Measurements from ENCODE around the gene FKBP14. TPM values are rescaled to one million over a fixed set of nuclear protein-coding genes. Genes with fewer than 3 reads are reported as not detected.

Gene FKBP14
- total and polyA plus RNA-seq, 2 experiments from 2014 or later: 11.8 to 12.9 TPM

DNA sequence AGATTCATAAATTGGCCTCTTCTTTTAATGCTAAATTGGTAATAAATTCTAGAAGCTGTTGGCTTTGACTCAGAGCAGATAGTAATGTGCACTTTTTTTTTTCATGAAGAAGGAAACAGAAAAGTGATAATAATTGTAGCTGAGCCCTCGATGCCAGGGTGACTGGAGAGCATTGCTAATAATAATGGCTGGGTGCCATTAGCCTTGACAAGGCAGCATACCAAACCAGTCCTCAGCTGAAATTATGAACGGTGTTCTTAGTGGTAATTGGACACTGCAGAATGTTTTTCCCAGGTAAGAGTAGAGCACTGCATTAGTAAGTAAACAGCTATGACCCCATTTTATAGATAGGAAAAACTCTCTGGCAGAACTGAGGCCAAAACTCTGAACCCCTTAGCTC, 20.6 kb upstream of the FKBP14 start:
- H3K4me3 ChIP-seq: no peak overlapping the region
- Mint-ChIP-seq H3K36me3 (ENCODE audit: low read depth) (peaks cover 26% of the 10 kb centered on the region; the same call in 2 of the 3 replicates), H3K4me1 (peaks cover 7% of the 10 kb centered on the region; the same call in 2 of the 3 replicates), H3K4me3 (no peak overlapping the region), H3K9me3 (no peaks in the 10 kb centered on the region), H3K27ac (no peak overlapping the region), H3K27me3 (ENCODE audit: insufficient read depth, low read depth, poor library complexity) (no peaks in the 10 kb centered on the region)
- peaks cover 29% of the 10 kb centered on the region for H3K79me2 ChIP-seq (replicated peaks; ENCODE audit: insufficient read depth)
- H4K20me1 ChIP-seq (replicated peaks; ENCODE audit: insufficient read depth): peaks cover 29% of the 10 kb centered on the region
- H3F3A ChIP-seq (replicated peaks; ENCODE audit: low read depth): no peaks in the 10 kb centered on the region
- H3K4me1 ChIP-seq (ENCODE audit: insufficient read depth): peaks cover 4% of the 10 kb centered on the region; the same call in 1 of the 2 replicates
- DNase-seq (ENCODE audit: low spot score) (no peak), ATAC-seq (no peak)
- H3K9me2 ChIP-seq (ENCODE audit: insufficient read depth): no peaks in the 10 kb centered on the region
- H2AFZ ChIP-seq: no peak overlapping the region
- no peak for TF ChIP-seq POLR2AphosphoS5 (IDR thresholded peaks at IDR 0.05; ENCODE audit: low read depth)
- no peak for TF ChIP-seq ZNF331 (CRISPR knock-in tag; IDR thresholded peaks at IDR 0.05; ENCODE audit: low read depth)
- TF ChIP-seq EZH2phosphoT487 (IDR thresholded peaks at IDR 0.05; ENCODE audit: unreplicated experiment): no peak
- no peak for TF ChIP-seq ZNF114 (CRISPR knock-in tag; IDR thresholded peaks at IDR 0.05)
- TF ChIP-seq, protein P1, sequence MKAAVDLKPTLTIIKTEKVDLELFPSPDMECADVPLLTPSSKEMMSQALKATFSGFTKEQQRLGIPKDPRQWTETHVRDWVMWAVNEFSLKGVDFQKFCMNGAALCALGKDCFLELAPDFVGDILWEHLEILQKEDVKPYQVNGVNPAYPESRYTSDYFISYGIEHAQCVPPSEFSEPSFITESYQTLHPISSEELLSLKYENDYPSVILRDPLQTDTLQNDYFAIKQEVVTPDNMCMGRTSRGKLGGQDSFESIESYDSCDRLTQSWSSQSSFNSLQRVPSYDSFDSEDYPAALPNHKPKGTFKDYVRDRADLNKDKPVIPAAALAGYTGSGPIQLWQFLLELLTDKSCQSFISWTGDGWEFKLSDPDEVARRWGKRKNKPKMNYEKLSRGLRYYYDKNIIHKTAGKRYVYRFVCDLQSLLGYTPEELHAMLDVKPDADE (IDR thresholded peaks at IDR 0.05): no peak
- TF ChIP-seq, protein P2, sequence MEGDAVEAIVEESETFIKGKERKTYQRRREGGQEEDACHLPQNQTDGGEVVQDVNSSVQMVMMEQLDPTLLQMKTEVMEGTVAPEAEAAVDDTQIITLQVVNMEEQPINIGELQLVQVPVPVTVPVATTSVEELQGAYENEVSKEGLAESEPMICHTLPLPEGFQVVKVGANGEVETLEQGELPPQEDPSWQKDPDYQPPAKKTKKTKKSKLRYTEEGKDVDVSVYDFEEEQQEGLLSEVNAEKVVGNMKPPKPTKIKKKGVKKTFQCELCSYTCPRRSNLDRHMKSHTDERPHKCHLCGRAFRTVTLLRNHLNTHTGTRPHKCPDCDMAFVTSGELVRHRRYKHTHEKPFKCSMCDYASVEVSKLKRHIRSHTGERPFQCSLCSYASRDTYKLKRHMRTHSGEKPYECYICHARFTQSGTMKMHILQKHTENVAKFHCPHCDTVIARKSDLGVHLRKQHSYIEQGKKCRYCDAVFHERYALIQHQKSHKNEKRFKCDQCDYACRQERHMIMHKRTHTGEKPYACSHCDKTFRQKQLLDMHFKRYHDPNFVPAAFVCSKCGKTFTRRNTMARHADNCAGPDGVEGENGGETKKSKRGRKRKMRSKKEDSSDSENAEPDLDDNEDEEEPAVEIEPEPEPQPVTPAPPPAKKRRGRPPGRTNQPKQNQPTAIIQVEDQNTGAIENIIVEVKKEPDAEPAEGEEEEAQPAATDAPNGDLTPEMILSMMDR (conservative IDR thresholded peaks at IDR 0.05; ENCODE audit: low read depth in 2 of 2): no peak
- TF ChIP-seq NANOG (IDR thresholded peaks at IDR 0.05; ENCODE audit: borderline replicate concordance): no peak
- TF ChIP-seq JUNB (IDR thresholded peaks at IDR 0.05; ENCODE audit: unreplicated experiment): no peak
- TF ChIP-seq, protein P3, sequence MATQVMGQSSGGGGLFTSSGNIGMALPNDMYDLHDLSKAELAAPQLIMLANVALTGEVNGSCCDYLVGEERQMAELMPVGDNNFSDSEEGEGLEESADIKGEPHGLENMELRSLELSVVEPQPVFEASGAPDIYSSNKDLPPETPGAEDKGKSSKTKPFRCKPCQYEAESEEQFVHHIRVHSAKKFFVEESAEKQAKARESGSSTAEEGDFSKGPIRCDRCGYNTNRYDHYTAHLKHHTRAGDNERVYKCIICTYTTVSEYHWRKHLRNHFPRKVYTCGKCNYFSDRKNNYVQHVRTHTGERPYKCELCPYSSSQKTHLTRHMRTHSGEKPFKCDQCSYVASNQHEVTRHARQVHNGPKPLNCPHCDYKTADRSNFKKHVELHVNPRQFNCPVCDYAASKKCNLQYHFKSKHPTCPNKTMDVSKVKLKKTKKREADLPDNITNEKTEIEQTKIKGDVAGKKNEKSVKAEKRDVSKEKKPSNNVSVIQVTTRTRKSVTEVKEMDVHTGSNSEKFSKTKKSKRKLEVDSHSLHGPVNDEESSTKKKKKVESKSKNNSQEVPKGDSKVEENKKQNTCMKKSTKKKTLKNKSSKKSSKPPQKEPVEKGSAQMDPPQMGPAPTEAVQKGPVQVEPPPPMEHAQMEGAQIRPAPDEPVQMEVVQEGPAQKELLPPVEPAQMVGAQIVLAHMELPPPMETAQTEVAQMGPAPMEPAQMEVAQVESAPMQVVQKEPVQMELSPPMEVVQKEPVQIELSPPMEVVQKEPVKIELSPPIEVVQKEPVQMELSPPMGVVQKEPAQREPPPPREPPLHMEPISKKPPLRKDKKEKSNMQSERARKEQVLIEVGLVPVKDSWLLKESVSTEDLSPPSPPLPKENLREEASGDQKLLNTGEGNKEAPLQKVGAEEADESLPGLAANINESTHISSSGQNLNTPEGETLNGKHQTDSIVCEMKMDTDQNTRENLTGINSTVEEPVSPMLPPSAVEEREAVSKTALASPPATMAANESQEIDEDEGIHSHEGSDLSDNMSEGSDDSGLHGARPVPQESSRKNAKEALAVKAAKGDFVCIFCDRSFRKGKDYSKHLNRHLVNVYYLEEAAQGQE (IDR thresholded peaks at IDR 0.05; ENCODE audit: unreplicated experiment): no peak
- TF ChIP-seq STAT1 (IDR thresholded peaks at IDR 0.05; ENCODE audit: unreplicated experiment): no peak
- TF ChIP-seq EZH2 (IDR thresholded peaks at IDR 0.05; ENCODE audit: low read depth, unreplicated experiment): no peak
- TF ChIP-seq, protein P4, sequence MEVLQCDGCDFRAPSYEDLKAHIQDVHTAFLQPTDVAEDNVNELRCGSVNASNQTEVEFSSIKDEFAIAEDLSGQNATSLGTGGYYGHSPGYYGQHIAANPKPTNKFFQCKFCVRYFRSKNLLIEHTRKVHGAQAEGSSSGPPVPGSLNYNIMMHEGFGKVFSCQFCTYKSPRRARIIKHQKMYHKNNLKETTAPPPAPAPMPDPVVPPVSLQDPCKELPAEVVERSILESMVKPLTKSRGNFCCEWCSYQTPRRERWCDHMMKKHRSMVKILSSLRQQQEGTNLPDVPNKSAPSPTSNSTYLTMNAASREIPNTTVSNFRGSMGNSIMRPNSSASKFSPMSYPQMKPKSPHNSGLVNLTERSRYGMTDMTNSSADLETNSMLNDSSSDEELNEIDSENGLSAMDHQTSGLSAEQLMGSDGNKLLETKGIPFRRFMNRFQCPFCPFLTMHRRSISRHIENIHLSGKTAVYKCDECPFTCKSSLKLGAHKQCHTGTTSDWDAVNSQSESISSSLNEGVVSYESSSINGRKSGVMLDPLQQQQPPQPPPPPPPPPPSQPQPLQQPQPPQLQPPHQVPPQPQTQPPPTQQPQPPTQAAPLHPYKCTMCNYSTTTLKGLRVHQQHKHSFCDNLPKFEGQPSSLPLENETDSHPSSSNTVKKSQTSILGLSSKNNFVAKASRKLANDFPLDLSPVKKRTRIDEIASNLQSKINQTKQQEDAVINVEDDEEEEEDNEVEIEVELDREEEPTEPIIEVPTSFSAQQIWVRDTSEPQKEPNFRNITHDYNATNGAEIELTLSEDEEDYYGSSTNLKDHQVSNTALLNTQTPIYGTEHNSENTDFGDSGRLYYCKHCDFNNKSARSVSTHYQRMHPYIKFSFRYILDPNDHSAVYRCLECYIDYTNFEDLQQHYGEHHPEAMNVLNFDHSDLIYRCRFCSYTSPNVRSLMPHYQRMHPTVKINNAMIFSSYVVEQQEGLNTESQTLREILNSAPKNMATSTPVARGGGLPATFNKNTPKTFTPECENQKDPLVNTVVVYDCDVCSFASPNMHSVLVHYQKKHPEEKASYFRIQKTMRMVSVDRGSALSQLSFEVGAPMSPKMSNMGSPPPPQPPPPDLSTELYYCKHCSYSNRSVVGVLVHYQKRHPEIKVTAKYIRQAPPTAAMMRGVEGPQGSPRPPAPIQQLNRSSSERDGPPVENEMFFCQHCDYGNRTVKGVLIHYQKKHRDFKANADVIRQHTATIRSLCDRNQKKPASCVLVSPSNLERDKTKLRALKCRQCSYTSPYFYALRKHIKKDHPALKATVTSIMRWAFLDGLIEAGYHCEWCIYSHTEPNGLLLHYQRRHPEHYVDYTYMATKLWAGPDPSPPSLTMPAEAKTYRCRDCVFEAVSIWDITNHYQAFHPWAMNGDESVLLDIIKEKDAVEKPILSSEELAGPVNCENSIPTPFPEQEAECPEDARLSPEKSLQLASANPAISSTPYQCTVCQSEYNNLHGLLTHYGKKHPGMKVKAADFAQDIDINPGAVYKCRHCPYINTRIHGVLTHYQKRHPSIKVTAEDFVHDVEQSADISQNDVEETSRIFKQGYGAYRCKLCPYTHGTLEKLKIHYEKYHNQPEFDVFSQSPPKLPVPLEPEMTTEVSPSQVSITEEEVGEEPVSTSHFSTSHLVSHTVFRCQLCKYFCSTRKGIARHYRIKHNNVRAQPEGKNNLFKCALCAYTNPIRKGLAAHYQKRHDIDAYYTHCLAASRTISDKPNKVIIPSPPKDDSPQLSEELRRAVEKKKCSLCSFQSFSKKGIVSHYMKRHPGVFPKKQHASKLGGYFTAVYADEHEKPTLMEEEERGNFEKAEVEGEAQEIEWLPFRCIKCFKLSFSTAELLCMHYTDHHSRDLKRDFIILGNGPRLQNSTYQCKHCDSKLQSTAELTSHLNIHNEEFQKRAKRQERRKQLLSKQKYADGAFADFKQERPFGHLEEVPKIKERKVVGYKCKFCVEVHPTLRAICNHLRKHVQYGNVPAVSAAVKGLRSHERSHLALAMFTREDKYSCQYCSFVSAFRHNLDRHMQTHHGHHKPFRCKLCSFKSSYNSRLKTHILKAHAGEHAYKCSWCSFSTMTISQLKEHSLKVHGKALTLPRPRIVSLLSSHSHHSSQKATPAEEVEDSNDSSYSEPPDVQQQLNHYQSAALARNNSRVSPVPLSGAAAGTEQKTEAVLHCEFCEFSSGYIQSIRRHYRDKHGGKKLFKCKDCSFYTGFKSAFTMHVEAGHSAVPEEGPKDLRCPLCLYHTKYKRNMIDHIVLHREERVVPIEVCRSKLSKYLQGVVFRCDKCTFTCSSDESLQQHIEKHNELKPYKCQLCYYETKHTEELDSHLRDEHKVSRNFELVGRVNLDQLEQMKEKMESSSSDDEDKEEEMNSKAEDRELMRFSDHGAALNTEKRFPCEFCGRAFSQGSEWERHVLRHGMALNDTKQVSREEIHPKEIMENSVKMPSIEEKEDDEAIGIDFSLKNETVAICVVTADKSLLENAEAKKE (CRISPR knock-in tag; IDR thresholded peaks at IDR 0.05): no peak
- no peak for TF ChIP-seq CREB1 (CRISPR knock-in tag; IDR thresholded peaks at IDR 0.05; ENCODE audit: low read depth)
- peaks cover 29% of the 10 kb centered on the region; the same call in 1 of the 2 replicates for H3K36me3 ChIP-seq (ENCODE audit: insufficient read depth)
- H3K27me3 ChIP-seq (ENCODE audit: insufficient read depth): no peaks in the 10 kb centered on the region
- no peak overlapping the region for H3K4me2 ChIP-seq
- H3K27ac ChIP-seq (ENCODE audit: low read depth): no peak overlapping the region
